Stimulated activated naive B cell treated with anti-CD40 and anti-IgM and Interleukin-4, amounts not matched to agents 10 μg/mL and 1 μg/mL and 100 μg/mL, for 72 hours (primary cell): ENCODE results near the gene TMEM164.

ENCODE experiments used
- ATAC-seq, 2 donors: fragments of 150-1000 bp; cut with Tn5 transposase; replicated peaks; 2 replicates each; pipeline ENCODE4 v1.10.0; 2021; ENCODE audit warnings: moderate library complexity in 1 of 2
- DNase-seq: peaks from one replicate; pipeline ENCODE4 v3.0.0; 2021
- H3K27ac Mint-ChIP-seq: one replicate; pipeline ENCODE4 v1.8.0; 2022; ENCODE audit warnings: mild to moderate bottlenecking, mixed read lengths
- H3K27me3 Mint-ChIP-seq, 2 donors: one replicate each; pipeline ENCODE4 v1.8.0; 2022; ENCODE audit warnings: mixed read lengths in 2 of 2
- H3K36me3 Mint-ChIP-seq, 2 donors: one replicate each; pipeline ENCODE4 v1.8.0; 2022; ENCODE audit warnings: mixed read lengths in 2 of 2, mild to moderate bottlenecking in 1 of 2
- H3K4me1 Mint-ChIP-seq, 2 donors: one replicate each; pipeline ENCODE4 v1.8.0; 2022; ENCODE audit warnings: mixed read lengths in 2 of 2, mild to moderate bottlenecking in 1 of 2
- H3K4me3 Mint-ChIP-seq, 2 donors: one replicate each; pipeline ENCODE4 v1.8.0; 2022; ENCODE audit warnings: mild to moderate bottlenecking in 2 of 2, mixed read lengths in 2 of 2, moderate library complexity in 1 of 2
- H3K9me3 Mint-ChIP-seq, 2 donors: one replicate each; pipeline ENCODE4 v1.8.0; 2022; ENCODE audit warnings: mixed read lengths in 2 of 2, mild to moderate bottlenecking in 1 of 2

TMEM164 gene

DNA sequence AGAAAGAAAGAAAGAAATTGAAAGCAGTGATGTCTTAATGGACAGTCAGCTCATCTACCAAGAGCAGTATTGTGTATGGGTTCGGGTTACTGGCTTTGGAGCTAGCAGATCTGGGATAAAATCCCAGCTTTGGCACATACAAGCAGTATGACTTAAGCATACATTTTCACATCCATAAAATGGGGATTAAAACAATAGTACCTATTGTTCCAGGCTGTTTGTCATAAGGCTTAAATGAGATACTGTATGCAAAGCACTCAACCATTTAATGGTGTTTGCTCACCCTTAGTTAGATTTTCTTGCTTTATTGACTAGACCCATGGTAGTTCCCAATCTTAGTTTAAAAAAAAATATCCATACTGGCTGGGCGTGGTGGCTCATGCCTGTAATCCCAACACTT, 7.8 kb upstream of the TMEM164 start:
- H3K36me3 Mint-ChIP-seq, result no peaks in the 10 kb centered on the region
- no peaks in the 10 kb centered on the region for H3K9me3 Mint-ChIP-seq
- H3K27ac Mint-ChIP-seq, result no peak overlapping the region
- peaks cover 0 to under 1% of the 10 kb centered on the region in 2 donors for H3K27me3 Mint-ChIP-seq
- no peak overlapping the region for H3K4me3 Mint-ChIP-seq
- ATAC-seq, result no peak
- peaks cover 0 to 2% of the 10 kb centered on the region in 2 donors for H3K4me1 Mint-ChIP-seq
- DNase-seq, result no peak

DNA sequence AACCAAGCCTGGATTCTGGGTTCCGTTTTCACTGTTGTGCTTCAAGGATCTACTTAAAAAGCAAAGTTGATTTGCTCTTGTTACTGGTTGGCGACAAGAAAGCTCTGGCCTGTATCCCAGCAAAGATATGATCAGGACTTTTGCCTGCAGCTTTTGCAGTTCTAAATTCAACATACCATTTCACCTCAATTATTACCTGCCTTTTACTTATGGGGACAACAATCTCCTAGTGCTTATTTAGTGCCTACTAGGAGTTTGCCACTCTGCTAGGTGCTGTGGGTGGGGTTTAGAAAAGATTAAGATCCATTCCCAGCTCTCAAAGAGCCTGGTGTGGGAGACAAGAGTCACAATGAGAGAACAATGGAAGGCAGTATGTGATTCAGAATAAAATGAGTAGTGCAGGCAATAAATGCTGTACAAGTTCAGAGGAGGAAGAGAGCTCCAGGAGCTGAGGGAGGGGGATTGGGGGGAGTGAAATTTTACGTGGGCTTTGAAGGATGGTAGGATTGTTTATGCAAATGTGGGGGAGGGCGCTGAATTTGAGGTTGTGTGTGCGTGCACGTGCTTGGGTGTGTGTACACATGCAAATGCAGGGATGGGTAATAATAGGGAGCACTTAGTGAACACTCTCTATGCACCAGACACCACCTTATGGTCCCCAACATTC, 5.0 kb upstream of the TMEM164 start:
- Mint-ChIP-seq H3K9me3 (peaks cover 0 to 6% of the 10 kb centered on the region in 2 donors), H3K27ac (no peak overlapping the region), H3K4me1 (peaks cover 5 to 8% of the 10 kb centered on the region in 2 donors), H3K36me3 (peaks cover 0 to 7% of the 10 kb centered on the region in 2 donors), H3K27me3 (peaks cover 0 to 7% of the 10 kb centered on the region in 2 donors), H3K4me3 (no peak overlapping the region)
- ATAC-seq (no peak), DNase-seq (no peak)

DNA sequence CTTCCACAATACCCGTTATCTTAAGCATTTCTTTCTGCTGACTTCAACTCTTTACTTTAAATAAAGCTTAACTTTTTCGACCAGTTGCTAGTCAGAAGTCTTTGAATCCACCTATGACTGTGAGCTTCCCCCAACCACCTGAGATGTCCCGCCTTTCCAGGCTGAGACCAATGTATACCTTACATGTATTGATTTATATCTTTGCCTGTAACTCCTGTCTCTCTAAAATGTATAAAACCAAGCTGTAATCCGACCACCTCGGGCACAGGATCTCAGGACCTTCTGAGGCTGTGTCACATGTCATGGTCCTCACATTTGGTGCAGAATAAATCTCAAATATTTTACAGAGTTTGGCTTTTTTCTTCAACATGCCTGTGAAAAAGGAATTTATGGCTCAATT, 2.9 kb upstream of the TMEM164 start:
- peaks cover 0 to 11% of the 10 kb centered on the region in 2 donors for H3K36me3 Mint-ChIP-seq
- H3K4me3 Mint-ChIP-seq, result no peak overlapping the region
- no peak for DNase-seq
- peaks cover 17 to 26% of the 10 kb centered on the region in 2 donors for H3K4me1 Mint-ChIP-seq
- peaks cover 0 to 6% of the 10 kb centered on the region in 2 donors for H3K9me3 Mint-ChIP-seq
- peaks cover 0 to 7% of the 10 kb centered on the region in 2 donors for H3K27me3 Mint-ChIP-seq
- H3K27ac Mint-ChIP-seq, result no peak overlapping the region
- no peak for ATAC-seq

DNA sequence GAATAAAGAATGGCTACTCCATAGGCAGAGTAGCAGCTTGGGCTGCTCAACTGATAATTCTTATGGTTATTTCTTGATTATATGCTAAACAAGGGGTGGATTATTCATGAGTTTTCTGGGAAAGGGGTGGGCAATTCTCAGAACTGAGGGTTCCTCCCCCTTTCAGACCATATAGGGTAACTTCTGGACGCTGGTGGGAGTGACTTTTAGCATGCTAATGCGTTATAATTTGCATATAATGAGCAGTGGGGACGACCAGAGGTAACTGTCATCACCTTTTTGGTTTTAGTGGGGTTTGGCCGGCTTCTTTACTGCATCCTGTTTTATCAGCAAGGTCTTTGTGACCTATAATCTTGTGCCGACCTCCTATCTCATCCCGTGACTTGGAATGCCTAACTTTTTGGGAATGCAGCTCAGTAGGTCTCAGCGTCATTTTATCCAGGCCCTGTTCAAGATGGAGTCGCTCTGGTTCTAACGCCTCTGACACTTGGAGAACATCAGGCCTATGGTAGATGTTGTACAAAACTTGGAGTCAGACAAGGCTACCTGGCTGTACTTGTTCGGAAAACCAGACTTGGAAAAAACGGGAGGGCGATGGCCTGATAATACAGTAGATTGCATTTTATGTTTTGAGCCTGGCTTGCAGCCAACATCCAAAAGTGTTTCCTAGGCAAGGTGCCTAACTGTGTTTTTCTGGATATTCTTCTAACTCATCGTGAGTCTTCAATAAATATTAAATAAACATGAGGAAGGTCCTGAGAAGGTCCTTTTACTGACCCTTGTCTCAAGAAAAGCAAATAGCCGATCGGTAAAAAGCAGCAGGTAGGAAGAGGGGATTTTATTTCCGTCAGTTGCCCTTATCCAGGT, 1.8 kb upstream of the TMEM164 start:
- DNase-seq (no peak), ATAC-seq (no peak)
- H3K9me3 Mint-ChIP-seq, result peaks cover 0 to 6% of the 10 kb centered on the region in 2 donors
- H3K27me3 Mint-ChIP-seq, result peaks cover 0 to 7% of the 10 kb centered on the region in 2 donors
- H3K36me3 Mint-ChIP-seq, result peaks cover 3 to 17% of the 10 kb centered on the region in 2 donors
- H3K4me1 Mint-ChIP-seq, result peaks cover 19 to 35% of the 10 kb centered on the region in 2 donors
- H3K4me3 Mint-ChIP-seq, result no peak overlapping the region
- no peak overlapping the region for H3K27ac Mint-ChIP-seq

DNA sequence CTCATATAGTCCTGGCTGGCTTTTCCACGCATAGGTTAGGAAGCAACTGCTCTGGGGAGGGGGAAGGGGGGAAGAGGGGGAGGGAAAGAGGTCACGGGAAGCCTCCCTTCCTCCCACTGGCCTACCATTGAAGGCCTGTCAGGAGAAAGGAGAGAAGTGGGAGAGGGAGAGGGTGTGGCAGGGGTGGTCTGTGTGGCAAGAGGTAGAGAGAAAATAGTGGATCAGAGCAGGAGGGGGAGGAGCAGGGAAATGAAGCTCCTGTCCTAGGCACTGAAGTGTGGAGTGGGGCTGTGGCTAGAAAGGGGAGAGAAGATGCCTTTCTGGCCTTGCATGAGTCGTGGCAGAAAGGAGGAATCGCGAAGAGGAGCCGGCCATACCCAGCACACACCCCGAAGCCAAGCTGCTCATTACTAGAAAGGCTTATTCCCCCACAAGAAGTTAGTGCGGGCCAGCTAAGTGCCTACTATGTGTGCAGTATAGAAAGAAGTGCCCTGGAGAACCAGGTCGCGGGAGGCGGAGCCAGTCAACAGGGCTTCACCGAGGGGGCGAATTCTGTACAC, 1.1 kb upstream of the TMEM164 start:
- Mint-ChIP-seq H3K4me1 (peaks cover 22 to 39% of the 10 kb centered on the region in 2 donors), H3K4me3 (peak overlapping the region; percentile 94 to 99), H3K27me3 (peaks cover 0 to 7% of the 10 kb centered on the region in 2 donors), H3K9me3 (peaks cover 0 to 6% of the 10 kb centered on the region in 2 donors), H3K27ac (peak overlapping the region; percentile 96), H3K36me3 (peaks cover 3 to 18% of the 10 kb centered on the region in 2 donors)
- ATAC-seq (no peak), DNase-seq (no peak)

DNA sequence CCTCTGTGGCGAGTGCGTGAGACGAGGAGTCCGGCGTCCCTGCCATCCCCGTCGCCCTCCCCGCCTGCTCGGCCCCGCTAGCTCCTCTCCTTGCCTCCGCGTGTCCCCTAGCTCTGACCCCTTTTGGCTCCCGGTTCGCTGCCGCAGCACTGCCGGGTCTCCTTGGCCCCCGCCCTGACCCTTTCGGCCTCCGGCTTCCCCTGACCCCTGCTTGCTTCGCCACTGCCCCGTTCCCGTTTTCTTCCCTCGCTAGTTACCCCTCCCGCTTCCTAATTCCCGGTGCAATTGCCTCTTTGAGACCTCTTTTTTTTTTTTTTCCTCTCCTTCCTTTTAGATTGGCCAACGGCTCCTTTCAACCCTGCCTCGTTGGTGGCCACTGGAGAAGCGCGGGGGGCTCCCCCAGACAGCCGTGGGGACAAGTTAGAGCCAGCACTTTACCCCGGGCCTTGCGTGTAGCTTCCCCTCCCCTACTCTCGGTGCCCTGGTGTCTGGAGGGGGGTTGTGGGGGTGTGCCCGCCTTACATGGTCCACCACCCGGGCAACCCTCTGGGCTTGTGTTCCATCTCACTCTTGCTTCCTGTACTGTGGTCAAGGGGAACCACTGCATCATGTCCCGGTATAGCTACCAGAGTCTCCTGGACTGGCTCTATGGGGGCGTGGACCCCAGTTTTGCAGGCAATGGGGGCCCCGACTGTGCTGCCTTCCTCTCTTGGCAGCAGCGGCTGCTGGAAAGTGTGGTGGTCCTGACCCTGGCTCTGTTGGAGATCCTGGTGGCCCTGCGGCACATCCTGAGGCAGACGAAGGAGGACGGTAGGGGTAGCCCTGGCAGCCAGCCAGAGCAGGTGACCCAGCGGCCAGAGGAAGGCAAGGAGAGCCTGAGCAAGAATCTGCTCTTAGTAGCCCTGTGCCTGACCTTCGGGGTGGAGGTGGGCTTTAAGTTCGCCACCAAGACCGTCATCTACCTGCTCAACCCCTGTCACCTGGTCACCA, 548 bp downstream of the TMEM164 start:
- peak; percentile 47 to 56 for ATAC-seq
- H3K4me1 Mint-ChIP-seq, result peaks cover 29 to 52% of the 10 kb centered on the region in 2 donors

DNA sequence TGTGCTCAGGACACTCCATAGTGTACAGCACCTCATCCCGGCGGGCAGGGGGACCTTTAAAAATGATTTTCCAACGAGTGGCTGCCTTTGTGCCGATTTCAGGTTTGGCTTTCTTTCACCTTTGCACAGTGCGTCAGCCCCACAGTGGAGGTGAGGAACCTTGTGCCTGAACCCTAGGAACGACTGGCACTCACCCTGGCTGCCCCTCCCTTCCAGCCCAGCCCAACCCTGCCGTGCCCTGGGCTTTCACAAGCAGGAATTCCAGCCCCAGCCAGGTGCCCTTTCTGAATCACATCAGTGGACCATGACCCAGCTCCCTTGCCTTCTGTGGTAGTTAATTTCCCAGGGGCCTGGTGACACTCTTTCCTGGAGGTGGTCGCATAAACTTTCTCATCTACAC, 1.3 kb downstream of the TMEM164 start:
- no peak overlapping the region for H3K27ac Mint-ChIP-seq
- ATAC-seq, result no peak

More for the DNA sequence above, 548 bp downstream of the TMEM164 start:
- peak overlapping the region; percentile 96 for H3K27ac Mint-ChIP-seq
- peak; percentile 42 for DNase-seq
- H3K27me3 Mint-ChIP-seq, result peaks cover 0 to 7% of the 10 kb centered on the region in 2 donors
- H3K36me3 Mint-ChIP-seq, result peaks cover 3 to 21% of the 10 kb centered on the region in 2 donors
- peaks cover 0 to 6% of the 10 kb centered on the region in 2 donors for H3K9me3 Mint-ChIP-seq
- H3K4me3 Mint-ChIP-seq, result peak overlapping the region; percentile 92 to 99

DNA sequence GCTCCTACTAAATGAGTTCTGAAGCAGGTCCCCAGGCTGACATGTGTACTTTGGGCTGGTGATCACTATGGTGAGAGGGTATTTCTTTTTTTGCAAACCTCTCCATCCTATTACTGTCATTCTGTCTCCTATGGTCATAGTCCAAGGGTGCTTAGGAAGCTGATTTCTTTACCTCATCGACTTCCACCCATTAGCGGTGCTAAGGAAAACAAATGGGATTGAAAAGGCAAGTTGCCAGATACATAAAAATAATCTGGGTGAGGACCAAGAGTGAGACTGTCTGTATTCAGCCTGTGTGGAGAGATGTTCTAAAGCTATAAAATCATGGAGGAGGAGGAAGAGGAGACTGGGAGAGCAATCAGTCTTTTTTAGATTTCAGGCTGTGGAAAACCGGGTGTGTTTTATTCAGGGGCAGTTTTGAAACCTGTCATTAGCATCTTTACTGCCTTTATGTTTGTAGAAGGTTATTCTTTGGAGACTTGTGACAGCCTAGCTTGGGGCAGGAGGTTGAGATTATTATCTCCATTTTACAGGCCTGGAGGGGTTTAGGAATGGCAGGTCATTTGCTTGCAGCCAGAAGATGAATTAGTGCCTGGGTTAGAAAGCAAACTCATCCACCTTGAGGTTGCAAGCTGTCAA, 1.9 kb downstream of the TMEM164 start:
- peaks cover 0 to 6% of the 10 kb centered on the region in 2 donors for H3K9me3 Mint-ChIP-seq
- peak overlapping the region; percentile 59 to 92 for H3K4me3 Mint-ChIP-seq

More for the DNA sequence above, 1.3 kb downstream of the TMEM164 start:
- Mint-ChIP-seq H3K4me3 (peak overlapping the region; percentile 59 to 92), H3K27me3 (peaks cover 0 to 7% of the 10 kb centered on the region in 2 donors), H3K9me3 (peaks cover 0 to 6% of the 10 kb centered on the region in 2 donors), H3K4me1 (peaks cover 29 to 58% of the 10 kb centered on the region in 2 donors), H3K36me3 (peaks cover 3 to 21% of the 10 kb centered on the region in 2 donors)
- DNase-seq, result no peak

DNA sequence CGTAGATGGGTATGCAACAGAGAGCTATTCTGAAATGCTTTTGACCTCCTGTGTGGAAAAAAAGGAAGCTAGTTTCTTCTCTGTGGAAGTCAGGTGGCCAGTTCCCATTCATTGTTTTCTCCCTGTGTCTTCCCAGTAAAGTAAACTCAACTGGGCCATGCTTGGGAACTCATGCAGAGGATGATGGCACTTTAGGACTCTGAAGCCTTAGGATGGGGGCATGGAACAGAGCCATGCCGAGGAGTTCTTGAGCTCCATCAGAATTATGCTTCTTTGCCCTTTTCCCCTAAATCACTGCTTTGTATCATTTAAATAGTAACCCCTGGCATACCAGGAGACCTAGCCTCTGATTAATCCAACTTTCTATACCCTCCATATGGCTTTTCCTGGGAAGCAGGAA, 3.2 kb downstream of the TMEM164 start:
- peaks cover 0 to 7% of the 10 kb centered on the region in 2 donors for H3K27me3 Mint-ChIP-seq
- no peak for DNase-seq
- no peak overlapping the region for H3K4me3 Mint-ChIP-seq
- peaks cover 33 to 72% of the 10 kb centered on the region in 2 donors for H3K4me1 Mint-ChIP-seq
- no peak overlapping the region for H3K27ac Mint-ChIP-seq
- peaks cover 0 to 6% of the 10 kb centered on the region in 2 donors for H3K9me3 Mint-ChIP-seq
- no peak for ATAC-seq
- H3K36me3 Mint-ChIP-seq, result peaks cover 7 to 27% of the 10 kb centered on the region in 2 donors

More for the DNA sequence above, 1.9 kb downstream of the TMEM164 start:
- Mint-ChIP-seq H3K36me3 (peaks cover 4 to 22% of the 10 kb centered on the region in 2 donors), H3K27ac (no peak overlapping the region), H3K4me1 (peaks cover 29 to 61% of the 10 kb centered on the region in 2 donors), H3K27me3 (peaks cover 0 to 7% of the 10 kb centered on the region in 2 donors)
- ATAC-seq (no peak), DNase-seq (no peak)

DNA sequence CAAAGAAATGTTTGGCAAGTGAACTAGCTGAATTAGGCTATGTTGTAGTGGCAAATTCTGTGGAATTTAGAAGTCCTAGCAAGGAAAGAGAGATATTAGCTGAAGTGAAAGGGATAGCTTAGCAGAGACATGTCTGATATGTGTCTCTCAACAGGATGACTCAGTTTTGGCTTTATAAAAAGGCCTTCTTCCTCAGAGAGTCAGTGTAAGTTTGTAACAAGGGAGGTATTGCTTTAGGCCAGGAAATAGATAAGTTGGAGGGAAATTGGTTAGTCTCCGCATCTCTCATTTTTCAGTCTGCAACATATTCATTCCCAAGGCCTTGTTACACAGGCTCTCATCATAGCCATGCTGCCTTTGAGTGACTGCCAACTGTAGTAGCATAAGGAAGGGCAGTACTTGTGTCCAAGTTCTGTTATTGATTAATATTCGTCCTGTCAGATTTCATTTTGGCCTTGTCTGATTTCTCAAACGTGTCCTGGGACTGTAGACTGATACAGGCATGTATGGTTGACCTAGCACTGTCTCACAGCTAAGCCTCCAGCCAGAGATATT, 4.0 kb downstream of the TMEM164 start:
- H3K36me3 Mint-ChIP-seq, result peaks cover 7 to 25% of the 10 kb centered on the region in 2 donors
- no peak for DNase-seq

DNA sequence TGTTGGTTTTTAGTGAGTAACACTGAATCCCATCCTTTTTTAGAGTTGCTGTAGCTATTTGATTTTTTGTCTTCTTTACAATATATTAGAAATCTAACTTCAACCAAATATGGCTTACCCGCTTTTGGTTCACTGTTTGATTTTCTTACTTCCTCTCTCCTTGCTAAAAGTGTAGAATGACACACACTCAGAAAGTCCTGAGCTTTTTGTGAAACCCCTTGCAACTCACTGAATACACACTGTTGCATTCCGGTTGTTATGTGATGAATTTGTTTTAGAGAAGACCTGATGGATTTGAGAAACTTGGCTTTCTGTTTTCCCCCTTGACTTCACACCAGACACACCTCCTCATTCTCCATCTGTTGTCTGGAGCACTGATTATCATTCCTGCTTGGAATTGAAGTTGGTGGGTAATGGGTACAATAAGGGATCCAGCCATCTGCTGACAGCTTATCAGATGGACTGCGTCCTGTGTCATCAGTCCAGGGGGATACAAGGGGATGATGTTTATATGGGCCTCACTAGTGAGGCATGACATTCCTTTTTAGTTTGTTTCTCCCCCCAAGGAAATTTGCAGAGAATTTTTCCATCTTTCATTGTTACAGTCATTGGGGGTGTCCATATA, 5.2 kb downstream of the TMEM164 start:
- Mint-ChIP-seq H3K36me3 (peaks cover 13 to 26% of the 10 kb centered on the region in 2 donors), H3K27me3 (no peaks in the 10 kb centered on the region), H3K9me3 (no peaks in the 10 kb centered on the region), H3K4me3 (no peak overlapping the region), H3K27ac (no peak overlapping the region), H3K4me1 (peaks cover 29 to 70% of the 10 kb centered on the region in 2 donors)
- ATAC-seq, result no peak
- no peak for DNase-seq

More for the DNA sequence above, 4.0 kb downstream of the TMEM164 start:
- Mint-ChIP-seq H3K27me3 (peaks cover 0 to 4% of the 10 kb centered on the region in 2 donors), H3K27ac (no peak overlapping the region), H3K4me3 (no peak overlapping the region), H3K9me3 (peaks cover 0 to 4% of the 10 kb centered on the region in 2 donors), H3K4me1 (peaks cover 31 to 70% of the 10 kb centered on the region in 2 donors)
- ATAC-seq, result no peak

DNA sequence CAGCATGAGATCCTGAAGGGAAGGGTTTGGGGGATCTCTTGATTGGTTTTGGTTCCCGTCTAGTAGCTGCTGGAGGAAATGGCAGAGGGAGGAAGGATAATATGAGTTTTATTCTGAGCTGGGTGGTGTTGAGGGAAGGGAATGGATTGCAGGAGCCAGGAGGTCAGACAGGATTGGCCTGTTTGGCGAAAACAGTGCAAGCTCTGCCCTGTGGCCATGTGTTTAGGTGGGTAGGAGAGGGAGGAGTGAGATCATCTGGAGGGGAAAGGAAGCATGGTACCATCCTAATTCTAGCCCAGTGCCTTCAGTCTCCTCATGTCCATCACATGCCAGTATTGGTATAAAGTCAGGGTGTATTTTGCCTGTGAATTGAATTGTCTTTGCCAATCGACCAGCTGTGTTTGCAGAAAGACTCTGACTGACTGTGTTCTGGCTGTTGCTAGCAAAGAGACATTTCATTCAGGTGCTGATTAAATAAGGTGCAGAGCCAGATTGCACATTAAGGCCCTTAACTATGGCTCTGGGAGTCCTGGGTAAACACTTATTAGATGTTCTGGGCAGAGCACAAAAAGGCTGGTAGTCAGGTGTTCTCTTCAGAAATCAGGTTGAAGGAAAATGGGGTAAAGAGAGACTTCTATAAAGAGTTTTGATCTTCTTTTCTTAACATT, 10.0 kb downstream of the TMEM164 start:
- no peak overlapping the region for H3K4me3 Mint-ChIP-seq
- H3K36me3 Mint-ChIP-seq, result peaks cover 14 to 22% of the 10 kb centered on the region in 2 donors
- peaks cover 11 to 37% of the 10 kb centered on the region in 2 donors for H3K4me1 Mint-ChIP-seq
- DNase-seq (no peak), ATAC-seq (no peak)
- H3K9me3 Mint-ChIP-seq, result no peaks in the 10 kb centered on the region
- no peak overlapping the region for H3K27ac Mint-ChIP-seq
- H3K27me3 Mint-ChIP-seq, result no peaks in the 10 kb centered on the region
